Islet precursor cell (in vitro differentiated cells): ENCODE results near the gene MCM3AP.

ENCODE experiments used
- DNase-seq: peaks from one replicate; pipeline ENCODE4 v3.0.0-alpha.2; 2018

The MCM3AP gene

GRCh38 chr21:46285206-46285661, at the start of gene MCM3AP:
Gene MCM3AP (minus strand): TSS chr21:46285611. CDS start chr21:46285286, 325 bp downstream.
- DNase-seq, result no peak

- DNase-seq, result no peak
Measured at GRCh38 chr21:46334351-46335140, 49.1 kb upstream of the MCM3AP start.

- DNase-seq, result no peak
Measured at GRCh38 chr21:46329796-46330195, 44.4 kb upstream of the MCM3AP start.

- no peak for DNase-seq
Measured at GRCh38 chr21:46328151-46328550, 42.7 kb upstream of the MCM3AP start.

- DNase-seq, result no peak
Measured at GRCh38 chr21:46327711-46328110, 42.3 kb upstream of the MCM3AP start.

DNA sequence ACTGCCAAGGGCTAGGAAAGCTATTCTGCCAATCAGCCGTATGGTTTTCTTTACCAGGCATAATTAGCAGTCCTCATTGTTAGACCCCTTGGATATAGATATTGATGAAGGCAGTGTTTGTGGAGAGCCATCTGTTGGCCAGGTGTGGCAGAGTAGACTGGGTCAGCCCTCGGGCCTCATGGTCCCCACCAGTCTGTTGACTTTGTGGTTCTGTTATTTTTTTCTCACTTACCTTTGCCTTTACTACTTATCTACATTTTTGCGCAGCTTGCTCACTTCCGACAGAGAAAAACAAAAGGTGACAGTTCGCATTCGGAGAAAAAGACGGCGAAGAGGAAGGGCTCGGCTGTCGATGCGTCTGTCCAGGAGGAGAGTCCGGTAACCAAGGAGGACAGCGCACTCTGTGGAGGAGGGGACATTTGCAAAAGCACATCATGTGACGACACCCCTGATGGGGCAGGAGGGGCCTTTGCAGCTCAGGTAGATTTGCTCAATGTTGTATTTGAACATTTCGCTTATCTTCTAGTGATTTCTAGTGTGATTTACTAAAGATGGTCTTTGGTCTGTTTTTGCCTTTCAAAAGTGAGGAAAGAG, 40.8 kb upstream of the MCM3AP start:
- DNase-seq, result no peak

- DNase-seq, result peak; percentile 88
Measured at GRCh38 chr21:46325073-46325912, 39.9 kb upstream of the MCM3AP start.

GRCh38 chr21:46324390-46325072, 39.1 kb upstream of the MCM3AP start:
- DNase-seq, result peak; percentile 94

- DNase-seq, result peak; percentile 98
Measured at GRCh38 chr21:46323710-46324389, 38.4 kb upstream of the MCM3AP start, which contains the start of the genes C21orf58 and PCNT. Gene C21orf58 (minus strand): TSS chr21:46323870. CDS start chr21:46322738, 1,132 bp downstream. Gene PCNT (plus strand): TSS chr21:46324156. CDS start chr21:46324229, 73 bp downstream.

- no peak for DNase-seq
Measured at GRCh38 chr21:46323227-46323709, 37.9 kb upstream of the MCM3AP start.

DNA sequence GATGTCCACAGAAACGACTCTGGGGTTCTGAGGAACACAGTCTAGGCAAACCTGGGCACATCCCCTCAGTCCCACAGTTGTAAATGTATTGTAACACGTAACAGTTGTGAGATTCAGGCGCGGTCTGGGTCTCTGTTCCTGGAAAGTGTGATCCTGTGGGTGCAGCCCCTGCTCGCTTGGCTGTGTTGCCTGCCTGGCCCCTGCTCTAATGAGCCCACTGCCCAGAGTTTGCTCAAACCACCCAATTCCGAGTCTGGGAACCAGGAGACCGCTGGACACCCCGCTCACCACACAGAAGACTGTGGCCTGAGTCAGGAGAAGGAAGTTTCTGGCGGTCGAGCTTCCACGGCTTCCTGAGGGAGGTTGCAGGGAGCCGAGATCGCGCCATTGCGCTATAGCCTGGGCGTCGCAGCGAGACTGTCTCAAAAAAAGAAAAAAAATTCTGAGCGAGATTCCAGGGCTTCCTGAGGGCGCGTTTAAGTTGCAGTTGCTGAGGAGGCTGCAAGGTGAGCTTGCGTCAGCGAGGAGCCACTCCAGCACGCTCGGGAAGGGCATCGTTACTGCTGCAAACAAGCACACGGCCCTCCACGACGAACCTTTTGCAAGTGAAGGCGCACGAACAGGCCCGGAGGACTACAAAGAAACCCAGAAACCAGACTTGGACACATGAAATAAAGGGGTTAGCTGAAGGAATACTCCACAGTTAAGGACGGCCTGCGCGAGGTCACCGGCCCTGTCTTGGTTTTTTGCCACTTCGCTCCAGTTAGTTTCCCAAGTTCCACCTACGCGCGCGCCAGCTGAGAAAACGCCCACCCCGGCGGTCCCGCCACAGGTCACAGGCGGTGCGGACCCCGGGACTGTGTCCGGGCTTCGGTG, 37.2 kb upstream of the MCM3AP start:
- peak; percentile 60 for DNase-seq

DNA sequence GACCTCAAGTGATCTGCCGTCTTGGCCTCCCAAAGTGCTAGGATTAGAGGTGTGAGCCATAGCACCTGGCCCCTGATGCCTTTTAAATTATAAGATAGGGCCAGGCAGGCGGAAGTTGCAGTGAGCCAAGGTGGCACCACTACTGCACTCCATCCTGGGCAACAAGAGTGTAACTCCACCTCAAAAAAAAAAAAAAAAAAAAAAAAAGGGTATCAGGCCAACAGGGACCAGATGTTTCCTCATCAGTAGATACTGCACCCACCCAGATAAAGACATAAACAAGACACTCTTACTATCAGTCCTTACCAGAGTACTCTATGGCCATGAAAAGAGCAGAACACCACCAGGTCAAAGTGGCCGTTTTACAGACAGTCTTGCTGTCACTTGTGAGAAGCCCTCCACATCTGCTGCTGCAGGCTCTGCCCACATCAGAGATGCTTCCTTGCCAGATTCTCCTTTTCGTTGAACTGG, 35.0 kb upstream of the MCM3AP start:
- DNase-seq, result no peak

- no peak for DNase-seq
Measured at GRCh38 chr21:46319186-46319585, 33.8 kb upstream of the MCM3AP start.

DNA sequence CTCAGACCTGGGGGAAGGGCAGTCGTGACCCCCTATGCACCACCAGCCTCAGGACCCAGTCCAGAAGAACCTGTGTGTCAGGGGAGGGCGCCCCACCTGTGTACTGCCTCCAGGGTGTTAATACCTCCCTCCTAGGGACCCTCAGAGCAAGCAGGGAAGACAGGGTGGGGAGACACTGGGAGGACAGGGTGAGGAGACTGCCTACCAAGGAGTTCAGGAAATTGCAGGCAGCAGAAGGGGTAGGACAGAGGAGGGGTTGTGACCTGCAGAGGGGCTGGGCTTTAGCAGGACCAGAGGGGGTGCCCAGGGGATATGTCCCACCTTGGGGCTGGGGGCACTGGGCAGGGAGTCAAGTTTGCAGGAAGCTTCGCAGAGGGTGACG, 33.0 kb upstream of the MCM3AP start:
- DNase-seq, result no peak

GRCh38 chr21:46317710-46318463, 32.5 kb upstream of the MCM3AP start:
- DNase-seq, result peak; percentile 74

DNA sequence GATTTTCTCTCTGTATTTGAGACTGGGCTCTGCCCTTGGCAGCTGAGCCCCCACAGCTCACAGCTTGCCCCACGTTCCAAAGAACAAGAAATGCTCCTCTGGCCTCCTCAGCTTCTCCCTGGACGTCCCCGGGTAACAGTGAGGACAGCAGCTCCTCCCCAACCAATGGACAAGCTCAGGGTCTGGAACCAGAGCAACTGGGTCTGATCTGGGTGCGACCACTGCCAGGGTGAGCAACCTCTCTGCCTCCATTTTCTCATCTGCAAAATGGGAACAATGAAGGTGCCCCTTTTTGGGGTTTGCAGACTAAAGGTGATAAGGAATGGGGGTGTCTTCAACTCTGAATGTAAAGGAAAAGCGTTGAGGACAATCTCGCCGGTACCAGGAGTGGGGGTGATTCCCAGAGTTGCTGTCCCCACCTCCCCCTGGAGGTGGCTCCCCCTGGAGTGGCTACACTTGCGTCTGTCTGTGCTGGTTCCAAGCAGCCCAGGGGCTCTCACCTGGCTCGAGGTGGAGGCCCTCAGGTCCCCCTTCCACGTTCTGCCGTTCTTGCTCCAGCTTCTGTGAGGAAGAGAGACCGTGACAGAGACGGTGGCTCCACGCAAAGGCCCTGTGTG, 31.4 kb upstream of the MCM3AP start:
- DNase-seq, result no peak

GRCh38 chr21:46314441-46315020, 29.1 kb upstream of the MCM3AP start:
- DNase-seq, result no peak

- no peak for DNase-seq
Measured at GRCh38 chr21:46312949-46313348, 27.5 kb upstream of the MCM3AP start.

- DNase-seq, result no peak
Measured at GRCh38 chr21:46311568-46311967, 26.2 kb upstream of the MCM3AP start.
